Measurements from ENCODE around the gene SCML1.

GRCh38 chrX:17759990-17760389, 22.7 kb downstream of the SCML1 start:
- TF ChIP-seq MYC (IDR thresholded peaks at IDR 0.05; ENCODE audit: low read depth, low read length) (no peak), CTCF (IDR thresholded peaks at IDR 0.05; ENCODE audit: extremely low read depth in 1 of 2, insufficient read depth in 1 of 2, low read depth in 1 of 2, low read length in 2 of 2) (no peak), POLR2AphosphoS5 (IDR thresholded peaks at IDR 0.05; ENCODE audit: insufficient read depth, low read depth, low read length) (no peak), JUN (IDR thresholded peaks at IDR 0.05; ENCODE audit: borderline replicate concordance, insufficient read depth, insufficient read length, low read depth) (no peak), POLR2A (IDR thresholded peaks at IDR 0.05; ENCODE audit: low read depth, low read length) (no peak)

Data from endothelial cell of umbilical vein (primary cell).